ENCODE data around the gene PPP1R12A.

- TF ChIP-seq POLR2AphosphoS5 (IDR thresholded peaks at IDR 0.05; ENCODE audit: insufficient read depth in 1 of 2, low read depth in 1 of 2): no peak
- no peak for TF ChIP-seq POLR2A (IDR thresholded peaks at IDR 0.05)
- no peak for TF ChIP-seq CTCF (IDR thresholded peaks at IDR 0.05)
Observed at GRCh38 chr12:79859646-79860045, 75.3 kb downstream of the PPP1R12A start.

All from vagina (tissue), 2 donors.